ENCODE results near the gene TAF15. TPM values are rescaled to one million over a fixed set of nuclear protein-coding genes. Genes with fewer than 3 reads are reported as not detected.

The TAF15 gene
- total RNA-seq, 6 experiments from 2014 or later = 41.3 to 75.8 (median 65.4) TPM

DNA sequence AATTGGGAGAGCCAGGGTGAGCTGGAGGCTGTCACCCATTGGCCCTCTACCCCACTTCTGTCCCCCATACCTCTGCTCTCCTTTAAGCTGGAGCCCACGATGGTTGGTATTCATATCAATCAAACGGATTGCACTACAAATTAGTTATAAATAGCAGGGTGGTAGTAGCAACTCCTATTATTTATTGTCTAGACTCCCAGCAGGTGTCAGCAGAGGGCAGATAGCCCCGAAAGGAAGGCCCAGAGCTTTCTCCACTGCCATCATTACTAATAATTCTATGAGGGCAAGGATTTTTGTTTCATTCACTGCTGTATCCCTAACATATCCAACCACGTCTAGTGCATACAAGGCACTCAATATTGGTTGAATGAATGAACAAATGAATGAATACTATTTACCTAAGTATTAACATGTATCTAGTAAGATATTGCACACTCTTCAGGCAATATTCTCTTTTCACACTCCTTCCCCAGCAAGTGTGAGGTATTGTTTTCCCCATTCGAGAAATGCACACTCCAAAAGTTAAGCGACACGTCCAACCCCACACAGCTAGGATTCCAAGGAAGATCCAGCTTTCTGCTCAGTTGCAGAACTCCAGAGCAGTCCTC, 42.3 kb upstream of the TAF15 start:
- Histone ChIP-seq H3K4me1 (peaks cover 0 to 6% (median 0%) of the 10 kb centered on the region in 4 donors), H3K27ac (no peak overlapping the region), H3K4me3 (no peak overlapping the region), H3K9me3 (no peaks in the 10 kb centered on the region), H3K36me3 (no peaks in the 10 kb centered on the region), H3K27me3 (no peaks in the 10 kb centered on the region)
- 4% methylated on average over 5 of the region's 7 CpGs for WGBS (ENCODE audit: insufficient coverage, low coverage, low lambda C conversion rate, missing lambda C conversion rate)
- TF ChIP-seq, protein P1, sequence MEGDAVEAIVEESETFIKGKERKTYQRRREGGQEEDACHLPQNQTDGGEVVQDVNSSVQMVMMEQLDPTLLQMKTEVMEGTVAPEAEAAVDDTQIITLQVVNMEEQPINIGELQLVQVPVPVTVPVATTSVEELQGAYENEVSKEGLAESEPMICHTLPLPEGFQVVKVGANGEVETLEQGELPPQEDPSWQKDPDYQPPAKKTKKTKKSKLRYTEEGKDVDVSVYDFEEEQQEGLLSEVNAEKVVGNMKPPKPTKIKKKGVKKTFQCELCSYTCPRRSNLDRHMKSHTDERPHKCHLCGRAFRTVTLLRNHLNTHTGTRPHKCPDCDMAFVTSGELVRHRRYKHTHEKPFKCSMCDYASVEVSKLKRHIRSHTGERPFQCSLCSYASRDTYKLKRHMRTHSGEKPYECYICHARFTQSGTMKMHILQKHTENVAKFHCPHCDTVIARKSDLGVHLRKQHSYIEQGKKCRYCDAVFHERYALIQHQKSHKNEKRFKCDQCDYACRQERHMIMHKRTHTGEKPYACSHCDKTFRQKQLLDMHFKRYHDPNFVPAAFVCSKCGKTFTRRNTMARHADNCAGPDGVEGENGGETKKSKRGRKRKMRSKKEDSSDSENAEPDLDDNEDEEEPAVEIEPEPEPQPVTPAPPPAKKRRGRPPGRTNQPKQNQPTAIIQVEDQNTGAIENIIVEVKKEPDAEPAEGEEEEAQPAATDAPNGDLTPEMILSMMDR (IDR thresholded peaks at IDR 0.05) = peak; percentile 56 to 67 (median 62)
- no peak for TF ChIP-seq POLR2A (IDR thresholded peaks at IDR 0.05)
- intact Hi-C loops (cut with DNase I) = loop anchor here (5.0 kb wide), 1 partner anchor 40 kb away; the partner anchor contains the start of gene TAF15 (in 2 of the 2)
- DNase-seq = peak in 1 of 3 donors; percentile 63
- peak; percentile 22 to 45 (median 42) for ATAC-seq

- DNase-seq = no peak
- TF ChIP-seq POLR2A (IDR thresholded peaks at IDR 0.05) = no peak
- TF ChIP-seq, protein P1 (IDR thresholded peaks at IDR 0.05) = no peak
- intact Hi-C loops (cut with DNase I) = loop anchor here (5.0 kb wide), 1 partner anchor 39 kb away; the partner anchor contains the start of gene TAF15 (in 2 of the 2)
- Histone ChIP-seq H3K4me3 (no peak overlapping the region), H3K27ac (no peak overlapping the region), H3K9me3 (no peaks in the 10 kb centered on the region), H3K36me3 (no peaks in the 10 kb centered on the region), H3K27me3 (no peaks in the 10 kb centered on the region), H3K4me1 (peaks cover 0 to 6% (median 0%) of the 10 kb centered on the region in 4 donors)
- ATAC-seq = no peak
- WGBS (ENCODE audit: insufficient coverage, low coverage, low lambda C conversion rate, missing lambda C conversion rate) = 100% methylated on average over 1 of the region's 2 CpGs
Measured at GRCh38 chr17:35768797-35769196, 40.5 kb upstream of the TAF15 start.

DNA sequence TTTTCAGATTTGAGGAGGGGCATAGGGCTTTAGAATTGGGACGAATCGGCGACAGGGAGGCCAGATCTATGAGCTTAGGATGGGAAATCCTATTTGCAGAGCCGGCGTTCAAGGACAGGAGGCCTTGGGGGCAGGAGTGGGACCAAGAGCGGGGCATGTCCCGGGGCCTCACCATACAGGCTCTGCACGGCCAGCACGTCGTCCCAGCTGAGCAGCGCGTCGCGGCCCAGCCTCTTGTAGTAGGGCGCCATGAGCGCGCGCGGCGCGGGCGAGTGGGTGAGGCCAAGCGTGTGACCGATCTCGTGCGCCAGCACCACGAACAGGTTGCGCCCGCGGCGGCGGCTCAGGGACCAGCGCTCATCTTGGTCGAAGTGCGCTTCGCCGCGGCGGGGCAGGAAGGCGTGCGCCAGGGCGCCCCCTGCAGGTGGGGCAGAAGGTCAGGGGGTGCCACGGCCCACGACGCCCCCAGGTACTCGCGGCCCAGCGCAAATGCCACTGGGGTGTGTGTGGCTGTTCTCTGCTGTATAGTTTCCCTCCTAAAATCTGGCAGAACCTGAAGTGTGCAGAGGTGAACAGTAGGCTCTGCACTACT, 39.3 kb upstream of the TAF15 start:
- Histone ChIP-seq H3K27me3 (no peaks in the 10 kb centered on the region), H3K4me1 (no peaks in the 10 kb centered on the region), H3K36me3 (no peaks in the 10 kb centered on the region), H3K4me3 (no peak overlapping the region), H3K9me3 (no peaks in the 10 kb centered on the region), H3K27ac (no peak overlapping the region)
- DNase-seq (peak in 1 of 3 donors; percentile 40), ATAC-seq (no peak)
- TF ChIP-seq POLR2A (IDR thresholded peaks at IDR 0.05) = no peak
- TF ChIP-seq, protein P1 (IDR thresholded peaks at IDR 0.05) = peak in 1 of 4 donors; percentile 10
- intact Hi-C loops (cut with DNase I) = loop anchor here (5.0 kb wide), 1 partner anchor 37 kb away; the partner anchor contains the start of gene TAF15 (in 2 of the 2)
- 86% methylated on average over 8 of the region's 48 CpGs for WGBS (ENCODE audit: insufficient coverage, low coverage, low lambda C conversion rate, missing lambda C conversion rate)

DNA sequence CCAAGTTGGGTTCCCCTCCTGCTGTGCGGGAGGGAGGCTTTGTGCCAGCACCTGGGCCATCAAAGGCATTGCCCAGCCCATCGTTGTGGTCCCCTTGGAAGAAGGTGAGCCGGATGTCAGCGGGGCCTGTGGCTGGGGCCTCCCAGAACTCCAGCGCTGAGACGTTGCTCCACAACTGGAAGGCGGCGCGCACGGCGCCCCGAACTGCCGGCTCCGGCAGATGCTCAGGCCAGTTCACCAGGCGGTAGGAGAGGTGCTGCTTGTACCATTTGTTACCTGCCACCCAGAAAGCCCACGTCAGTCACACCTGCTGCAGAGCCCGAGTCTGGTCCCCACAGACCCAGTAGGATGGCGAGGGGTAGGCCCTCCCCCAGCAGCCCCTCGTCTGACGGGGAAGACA, 36.2 kb upstream of the TAF15 start:
- Histone ChIP-seq H3K4me3 (no peak overlapping the region), H3K9me3 (no peaks in the 10 kb centered on the region), H3K36me3 (no peaks in the 10 kb centered on the region), H3K4me1 (peaks cover 0 to 9% (median 2%) of the 10 kb centered on the region in 4 donors), H3K27ac (no peak overlapping the region), H3K27me3 (no peaks in the 10 kb centered on the region)
- no CpG with 5 or more reads among the region's 20 CpGs for WGBS (ENCODE audit: insufficient coverage, low coverage, low lambda C conversion rate, missing lambda C conversion rate)
- ATAC-seq (no peak), DNase-seq (no peak)
- TF ChIP-seq POLR2A (IDR thresholded peaks at IDR 0.05) = no peak
- TF ChIP-seq, protein P1 (IDR thresholded peaks at IDR 0.05) = no peak
- intact Hi-C loops (cut with DNase I) = no loop called here

Data from right lobe of liver (tissue), 6 donors.